GM19463 (cell line): ENCODE data around the gene PRDM5.

ENCODE experiments used
- ATAC-seq: cut with Tn5 transposase; IDR thresholded peaks from one replicate; pipeline ENCODE4 v1.9.1; 2021; ENCODE audit warnings: mild to moderate bottlenecking, moderate library complexity; ENCODE audit not compliant: unreplicated experiment

Gene PRDM5

GRCh38 chr4:120922381-120923206, at the start of gene PRDM5:
TSS of gene PRDM5 (minus strand) at chr4:120922726. CDS start at chr4:120922608, 118 bp downstream.
- ATAC-seq, result no peak

DNA sequence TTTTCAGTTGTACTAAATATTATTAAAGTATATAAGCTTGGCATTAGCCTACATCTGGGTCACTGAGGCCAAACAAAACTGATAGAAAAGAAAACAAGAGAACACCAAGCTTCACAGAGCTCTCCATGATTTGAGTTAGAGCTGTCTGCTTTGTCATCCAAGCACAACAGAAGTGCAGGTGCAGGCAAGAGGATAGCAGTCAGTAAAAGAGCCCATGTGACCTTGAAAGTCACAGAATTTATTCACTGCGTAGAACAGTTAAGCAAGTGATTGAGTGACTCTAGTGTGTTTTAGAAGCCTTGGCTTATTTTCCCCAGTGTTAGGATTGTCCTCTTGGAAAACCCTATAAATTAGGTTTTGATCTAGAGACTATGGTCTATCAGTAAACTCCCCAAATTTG, 49.4 kb upstream of the PRDM5 start:
- no peak for ATAC-seq

DNA sequence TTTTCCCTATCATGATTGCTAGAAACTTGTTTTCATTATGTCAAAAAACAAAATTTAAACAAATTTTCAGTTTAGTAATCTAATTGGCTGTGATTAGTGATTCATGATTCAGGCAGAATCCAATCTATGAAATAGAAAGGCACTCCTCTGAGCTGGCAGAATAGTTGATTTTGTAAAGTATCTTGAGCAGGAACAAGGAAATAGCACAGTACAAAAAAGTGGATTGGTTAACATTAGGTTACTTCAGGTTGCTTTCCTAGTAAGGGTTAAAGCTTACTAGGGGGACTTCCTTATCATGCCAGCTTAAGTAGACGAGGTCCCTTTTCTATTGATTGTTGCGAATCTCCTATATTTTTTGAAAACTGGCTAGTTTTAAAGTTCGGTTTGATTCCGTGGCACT, 43.4 kb upstream of the PRDM5 start:
- ATAC-seq, result no peak

DNA sequence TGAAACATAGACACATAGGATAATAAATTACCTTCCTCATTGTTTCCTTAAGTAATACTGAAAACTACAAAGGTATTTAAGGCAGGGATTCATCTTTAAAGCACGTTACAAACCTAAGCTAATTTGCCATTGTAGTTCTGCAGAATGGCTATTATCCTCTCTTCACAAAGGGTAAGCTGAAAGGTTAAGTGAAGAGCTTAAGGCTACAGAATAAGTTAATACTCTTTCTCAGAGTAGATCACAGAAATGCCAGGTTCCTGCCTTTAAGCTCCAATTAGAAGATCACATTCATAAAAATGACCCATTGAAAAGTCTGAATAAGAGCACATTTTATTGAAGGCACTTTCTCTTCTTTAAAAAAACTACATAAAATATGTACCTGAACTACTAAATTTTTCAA, 42.1 kb upstream of the PRDM5 start:
- no peak for ATAC-seq

GRCh38 chr4:120963449-120963848, 40.9 kb upstream of the PRDM5 start:
- no peak for ATAC-seq

GRCh38 chr4:120960656-120961267, 38.2 kb upstream of the PRDM5 start:
- ATAC-seq, result no peak

DNA sequence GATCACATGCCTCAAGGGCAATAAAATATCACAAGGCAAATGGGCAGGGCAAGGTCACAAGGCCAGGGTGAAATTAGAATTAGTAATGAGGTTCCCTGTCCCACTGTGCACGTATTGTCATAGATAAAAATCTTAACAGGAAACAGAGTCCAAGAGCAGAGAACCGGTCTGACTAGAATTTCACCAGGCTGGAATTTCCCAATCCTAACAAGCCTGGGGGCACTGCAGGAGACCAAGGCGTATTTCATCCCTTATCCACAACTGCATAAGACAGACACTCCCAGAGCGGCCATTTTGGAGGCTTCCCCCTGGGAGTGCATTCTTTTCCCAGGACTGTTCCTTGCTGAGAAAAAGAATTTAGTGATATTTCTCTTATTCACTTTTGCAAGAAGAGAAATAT, 25.9 kb upstream of the PRDM5 start:
- no peak for ATAC-seq

DNA sequence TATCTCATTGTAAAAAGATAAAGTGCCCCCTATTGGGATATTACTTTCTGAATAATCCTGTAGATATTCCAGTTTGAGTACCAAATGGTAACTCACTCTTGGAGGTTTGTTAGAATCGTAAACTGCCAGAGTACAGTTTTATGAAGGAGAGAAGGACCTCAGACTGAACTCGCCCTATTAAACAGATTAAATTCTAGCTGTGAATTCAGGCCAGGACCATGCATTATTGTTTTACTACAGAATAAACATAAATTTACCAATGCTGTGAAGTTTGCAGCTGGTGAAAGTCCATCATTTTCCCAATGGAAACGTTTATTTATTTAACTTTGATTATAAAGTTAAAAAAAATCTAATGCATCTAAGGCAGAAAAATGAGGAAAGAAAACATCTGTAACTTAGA, 20.2 kb upstream of the PRDM5 start:
- no peak for ATAC-seq

GRCh38 chr4:120940547-120940946, 18.0 kb upstream of the PRDM5 start:
- ATAC-seq, result no peak

DNA sequence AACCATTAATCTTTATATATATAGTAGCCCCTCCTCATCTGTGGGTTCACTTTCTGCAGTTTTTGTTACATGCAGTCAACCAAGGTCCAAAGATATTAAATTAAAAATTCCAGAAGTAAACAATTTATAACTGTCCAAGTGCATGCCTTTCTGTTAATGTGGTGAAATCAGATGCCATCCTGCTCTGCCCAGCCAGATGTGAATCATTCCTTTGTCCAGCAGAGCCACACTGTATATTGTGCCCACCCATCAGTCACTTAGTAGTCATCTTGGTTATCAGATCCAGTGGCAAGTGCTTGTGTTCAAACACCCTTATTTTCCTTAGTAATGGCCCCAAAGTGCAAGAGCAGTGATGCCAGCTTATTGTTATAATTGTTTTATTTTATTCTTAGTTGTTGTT, 17.2 kb upstream of the PRDM5 start:
- no peak for ATAC-seq

DNA sequence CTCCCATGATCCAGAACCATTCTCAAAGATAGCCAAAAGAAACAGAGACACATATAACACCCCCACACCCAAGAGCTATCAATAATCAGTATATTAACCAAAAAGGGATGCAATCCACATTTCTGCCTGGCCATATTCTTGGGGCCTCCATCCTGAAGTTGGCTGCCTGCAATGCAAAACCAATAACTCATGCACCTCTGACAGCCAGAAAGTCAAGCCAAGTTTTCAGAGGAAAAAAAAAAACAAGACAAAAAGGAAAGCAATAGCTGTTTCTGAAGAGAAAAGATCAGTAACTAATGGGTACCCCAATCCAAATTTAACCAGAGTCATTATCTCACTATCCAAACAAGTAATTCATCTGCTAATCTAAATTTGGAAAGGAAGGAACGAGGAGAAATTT, 7.3 kb upstream of the PRDM5 start:
- no peak for ATAC-seq

- ATAC-seq, result no peak
These were observed 5.4 kb upstream of the PRDM5 start for GRCh38 chr4:120927801-120928409.

DNA sequence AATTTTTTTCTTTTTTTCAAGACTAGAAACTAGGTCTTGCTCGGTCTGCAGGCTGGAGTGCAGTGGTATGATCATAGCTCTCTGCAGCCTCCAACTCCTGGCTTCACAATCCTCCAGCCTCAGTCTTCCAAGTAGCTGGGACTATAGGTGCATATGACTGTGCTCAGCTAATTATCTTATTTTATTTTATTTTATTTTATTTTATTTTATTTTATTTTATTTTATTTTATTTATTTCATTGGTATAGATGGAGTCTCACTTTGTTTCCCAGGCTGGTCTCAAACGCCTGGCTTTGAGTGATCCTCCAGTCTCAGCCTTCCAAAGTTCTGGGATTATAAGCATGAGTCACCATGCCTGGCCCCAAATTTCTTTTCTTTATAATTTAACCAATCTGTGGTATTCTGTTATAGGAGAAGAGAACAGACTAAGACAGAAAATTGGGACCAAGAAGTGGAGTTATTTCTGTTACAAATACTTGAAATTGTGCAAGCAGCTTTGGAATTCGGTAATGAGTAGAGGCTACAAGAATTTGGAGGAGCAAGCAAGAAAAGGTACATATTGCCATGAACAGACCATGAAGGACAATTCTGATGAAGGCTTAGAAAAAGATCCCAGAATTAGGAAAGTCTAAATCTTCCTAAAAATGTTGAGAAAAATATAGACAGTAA, 4.0 kb upstream of the PRDM5 start:
- no peak for ATAC-seq

DNA sequence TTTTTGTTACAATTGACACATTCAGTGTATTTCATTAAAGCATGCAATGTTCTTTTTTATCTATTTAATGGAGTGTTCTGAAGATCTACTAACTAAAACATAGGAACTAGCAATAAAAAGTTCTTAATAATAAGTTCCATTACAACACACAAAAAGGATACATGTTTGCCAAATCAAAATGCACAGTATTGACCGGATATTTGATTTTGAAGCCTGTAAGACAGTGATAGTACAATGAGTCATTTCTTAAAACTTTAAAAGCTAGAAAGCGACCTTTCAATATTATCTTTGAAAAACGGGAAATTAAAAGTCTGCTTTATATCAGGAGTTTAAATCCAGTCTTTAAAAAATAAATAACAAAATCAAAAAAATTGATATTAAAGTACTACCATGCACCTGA, 2.4 kb upstream of the PRDM5 start:
- no peak for ATAC-seq

- ATAC-seq, result no peak
These were observed 639 bp upstream of the PRDM5 start for GRCh38 chr4:120923207-120923522.

- ATAC-seq, result no peak
These were observed 808 bp downstream of the PRDM5 start for GRCh38 chr4:120921456-120922380.

DNA sequence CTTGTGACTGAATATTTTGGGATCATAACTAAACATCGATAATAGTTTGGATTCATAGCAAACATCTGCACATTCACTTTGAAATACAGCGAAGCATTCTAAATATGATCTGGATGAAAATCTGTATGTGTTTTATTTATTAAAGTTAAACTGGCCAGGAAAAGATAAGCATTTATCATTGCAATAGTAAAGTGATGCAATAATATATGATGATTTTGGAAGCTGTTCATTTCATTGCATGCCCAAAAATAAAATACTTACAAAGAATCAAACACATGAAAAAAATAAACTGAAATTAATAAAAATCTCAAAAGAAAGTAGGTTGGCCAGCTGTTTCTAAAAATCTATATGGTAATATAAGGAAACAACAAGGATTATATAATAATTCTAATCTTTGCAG, 1.9 kb downstream of the PRDM5 start:
- ATAC-seq, result no peak

DNA sequence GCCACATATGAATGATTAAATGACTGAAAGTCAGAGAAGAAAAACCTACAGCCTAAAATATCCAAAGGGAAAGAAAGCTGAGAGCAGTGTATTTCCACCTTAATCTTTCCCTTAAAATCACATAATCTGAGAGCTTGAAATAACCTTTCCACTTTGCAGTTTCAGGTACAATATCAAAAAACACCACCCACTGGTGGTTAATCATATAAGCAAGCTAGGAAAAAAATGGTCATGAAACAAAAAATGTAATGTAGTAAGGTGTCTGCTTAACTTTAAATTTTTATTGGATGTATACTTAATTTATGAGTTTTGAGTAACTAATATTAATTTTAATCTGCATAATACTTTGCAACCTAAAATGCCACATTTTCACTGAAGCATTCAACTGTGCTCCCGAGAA, 3.2 kb downstream of the PRDM5 start:
- no peak for ATAC-seq

- no peak for ATAC-seq
These were observed 3.7 kb downstream of the PRDM5 start for GRCh38 chr4:120918788-120919187.

GRCh38 chr4:120918092-120918491, 4.4 kb downstream of the PRDM5 start:
- no peak for ATAC-seq

GRCh38 chr4:120916937-120917336, 5.6 kb downstream of the PRDM5 start:
- ATAC-seq, result no peak
